ENCODE data around the gene GJB4. TPM values are rescaled to one million over a fixed set of nuclear protein-coding genes. Genes with fewer than 3 reads are reported as not detected.

GJB4 gene
- total and polyA plus RNA-seq, 2 donors, result 0.42 to 0.84 TPM

GRCh38 chr1:34743775-34744174, 15.8 kb upstream of the GJB4 start:
- DNase-seq (ENCODE audit: low read depth in 6 of 9, low spot score in 9 of 9), result no peak
- peaks cover 0 to 3% of the 10 kb centered on the region in 2 donors for H3K27me3 ChIP-seq (ENCODE audit: control insufficient read depth in 2 of 2, insufficient read depth in 1 of 2, low read length in 1 of 2)
- H3K27ac ChIP-seq (ENCODE audit: low read depth in 1 of 2, low read length in 1 of 2), result no peak overlapping the region
- 82% methylated on average over 6 of the region's 6 CpGs for WGBS
- H3K9me3 ChIP-seq (ENCODE audit: control insufficient read depth in 2 of 2, insufficient read depth in 1 of 2, low read length in 1 of 2), result no peaks in the 10 kb centered on the region
- no peak overlapping the region for H3K4me3 ChIP-seq (ENCODE audit: low read length in 2 of 2)
- H3K36me3 ChIP-seq (ENCODE audit: control insufficient read depth in 2 of 2, insufficient read depth in 2 of 2, low read length in 1 of 2), result no peaks in the 10 kb centered on the region
- H3K4me1 ChIP-seq (ENCODE audit: control insufficient read depth in 2 of 2, insufficient read depth in 2 of 2, low read length in 2 of 2), result no peaks in the 10 kb centered on the region

GRCh38 chr1:34744851-34745250, 14.7 kb upstream of the GJB4 start:
- H3K36me3 ChIP-seq (ENCODE audit: control insufficient read depth in 2 of 2, insufficient read depth in 2 of 2, low read length in 1 of 2), result no peaks in the 10 kb centered on the region
- H3K9me3 ChIP-seq (ENCODE audit: control insufficient read depth in 2 of 2, insufficient read depth in 1 of 2, low read length in 1 of 2), result no peaks in the 10 kb centered on the region
- H3K4me3 ChIP-seq (ENCODE audit: low read length in 2 of 2), result no peak overlapping the region
- DNase-seq (ENCODE audit: low read depth in 6 of 9, low spot score in 9 of 9), result no peak
- peaks cover 0 to 3% of the 10 kb centered on the region in 2 donors for H3K27me3 ChIP-seq (ENCODE audit: control insufficient read depth in 2 of 2, insufficient read depth in 1 of 2, low read length in 1 of 2)
- H3K27ac ChIP-seq (ENCODE audit: low read depth in 1 of 2, low read length in 1 of 2), result no peak overlapping the region
- 82% methylated on average over 3 of the region's 3 CpGs for WGBS
- no peaks in the 10 kb centered on the region for H3K4me1 ChIP-seq (ENCODE audit: control insufficient read depth in 2 of 2, insufficient read depth in 2 of 2, low read length in 2 of 2)

GRCh38 chr1:34745666-34746065, 13.9 kb upstream of the GJB4 start:
- no peaks in the 10 kb centered on the region for H3K36me3 ChIP-seq (ENCODE audit: control insufficient read depth in 2 of 2, insufficient read depth in 2 of 2, low read length in 1 of 2)
- H3K4me1 ChIP-seq (ENCODE audit: control insufficient read depth in 2 of 2, insufficient read depth in 2 of 2, low read length in 2 of 2), result no peaks in the 10 kb centered on the region
- DNase-seq (ENCODE audit: low read depth in 6 of 9, low spot score in 9 of 9), result no peak
- H3K27ac ChIP-seq (ENCODE audit: low read depth in 1 of 2, low read length in 1 of 2), result no peak overlapping the region
- 95% methylated on average over 5 of the region's 5 CpGs for WGBS
- H3K9me3 ChIP-seq (ENCODE audit: control insufficient read depth in 2 of 2, insufficient read depth in 1 of 2, low read length in 1 of 2), result no peaks in the 10 kb centered on the region
- no peak overlapping the region for H3K4me3 ChIP-seq (ENCODE audit: low read length in 2 of 2)
- peaks cover 0 to 3% of the 10 kb centered on the region in 2 donors for H3K27me3 ChIP-seq (ENCODE audit: control insufficient read depth in 2 of 2, insufficient read depth in 1 of 2, low read length in 1 of 2)

GRCh38 chr1:34746101-34746500, 13.4 kb upstream of the GJB4 start:
- H3K9me3 ChIP-seq (ENCODE audit: control insufficient read depth in 2 of 2, insufficient read depth in 1 of 2, low read length in 1 of 2), result no peaks in the 10 kb centered on the region
- peaks cover 0 to 3% of the 10 kb centered on the region in 2 donors for H3K27me3 ChIP-seq (ENCODE audit: control insufficient read depth in 2 of 2, insufficient read depth in 1 of 2, low read length in 1 of 2)
- 97% methylated on average over 4 of the region's 4 CpGs for WGBS
- H3K4me1 ChIP-seq (ENCODE audit: control insufficient read depth in 2 of 2, insufficient read depth in 2 of 2, low read length in 2 of 2), result no peaks in the 10 kb centered on the region
- DNase-seq (ENCODE audit: low read depth in 6 of 9, low spot score in 9 of 9), result no peak
- H3K4me3 ChIP-seq (ENCODE audit: low read length in 2 of 2), result no peak overlapping the region
- H3K27ac ChIP-seq (ENCODE audit: low read depth in 1 of 2, low read length in 1 of 2), result no peak overlapping the region
- no peaks in the 10 kb centered on the region for H3K36me3 ChIP-seq (ENCODE audit: control insufficient read depth in 2 of 2, insufficient read depth in 2 of 2, low read length in 1 of 2)

GRCh38 chr1:34746785-34747637, 12.5 kb upstream of the GJB4 start:
- H3K27me3 ChIP-seq (ENCODE audit: control insufficient read depth in 2 of 2, insufficient read depth in 1 of 2, low read length in 1 of 2), result peaks cover 0 to 2% of the 10 kb centered on the region in 2 donors
- H3K36me3 ChIP-seq (ENCODE audit: control insufficient read depth in 2 of 2, insufficient read depth in 2 of 2, low read length in 1 of 2), result no peaks in the 10 kb centered on the region
- WGBS, result 88% methylated on average over 18 of the region's 18 CpGs
- no peak overlapping the region for H3K4me3 ChIP-seq (ENCODE audit: low read length in 2 of 2)
- no peak overlapping the region for H3K27ac ChIP-seq (ENCODE audit: low read depth in 1 of 2, low read length in 1 of 2)
- DNase-seq (ENCODE audit: low read depth in 6 of 9, low spot score in 9 of 9), result no peak
- H3K9me3 ChIP-seq (ENCODE audit: control insufficient read depth in 2 of 2, insufficient read depth in 1 of 2, low read length in 1 of 2), result no peaks in the 10 kb centered on the region
- no peaks in the 10 kb centered on the region for H3K4me1 ChIP-seq (ENCODE audit: control insufficient read depth in 2 of 2, insufficient read depth in 2 of 2, low read length in 2 of 2)

GRCh38 chr1:34747638-34747941, 11.9 kb upstream of the GJB4 start:
- Histone ChIP-seq H3K27ac (ENCODE audit: low read depth in 1 of 2, low read length in 1 of 2) (no peak overlapping the region), H3K4me1 (ENCODE audit: control insufficient read depth in 2 of 2, insufficient read depth in 2 of 2, low read length in 2 of 2) (no peaks in the 10 kb centered on the region), H3K4me3 (ENCODE audit: low read length in 2 of 2) (no peak overlapping the region), H3K27me3 (ENCODE audit: control insufficient read depth in 2 of 2, insufficient read depth in 1 of 2, low read length in 1 of 2) (no peaks in the 10 kb centered on the region), H3K9me3 (ENCODE audit: control insufficient read depth in 2 of 2, insufficient read depth in 1 of 2, low read length in 1 of 2) (no peaks in the 10 kb centered on the region), H3K36me3 (ENCODE audit: control insufficient read depth in 2 of 2, insufficient read depth in 2 of 2, low read length in 1 of 2) (no peaks in the 10 kb centered on the region)
- WGBS, result 93% methylated on average over 6 of the region's 6 CpGs
- no peak for DNase-seq (ENCODE audit: low read depth in 6 of 9, low spot score in 9 of 9)

GRCh38 chr1:34749992-34750391, 9.5 kb upstream of the GJB4 start:
- Histone ChIP-seq H3K36me3 (ENCODE audit: control insufficient read depth in 2 of 2, insufficient read depth in 2 of 2, low read length in 1 of 2) (no peaks in the 10 kb centered on the region), H3K4me1 (ENCODE audit: control insufficient read depth in 2 of 2, insufficient read depth in 2 of 2, low read length in 2 of 2) (peaks cover 0 to 7% of the 10 kb centered on the region in 2 donors), H3K4me3 (ENCODE audit: low read length in 2 of 2) (no peak overlapping the region), H3K27me3 (ENCODE audit: control insufficient read depth in 2 of 2, insufficient read depth in 1 of 2, low read length in 1 of 2) (no peaks in the 10 kb centered on the region), H3K27ac (ENCODE audit: low read depth in 1 of 2, low read length in 1 of 2) (no peak overlapping the region), H3K9me3 (ENCODE audit: control insufficient read depth in 2 of 2, insufficient read depth in 1 of 2, low read length in 1 of 2) (no peaks in the 10 kb centered on the region)
- DNase-seq (ENCODE audit: low read depth in 6 of 9, low spot score in 9 of 9), result no peak
- WGBS, result 81% methylated on average over 8 of the region's 8 CpGs

- H3K9me3 ChIP-seq (ENCODE audit: control insufficient read depth in 2 of 2, insufficient read depth in 1 of 2, low read length in 1 of 2), result no peaks in the 10 kb centered on the region
- H3K27ac ChIP-seq (ENCODE audit: low read depth in 1 of 2, low read length in 1 of 2), result no peak overlapping the region
- H3K4me1 ChIP-seq (ENCODE audit: control insufficient read depth in 2 of 2, insufficient read depth in 2 of 2, low read length in 2 of 2), result peaks cover 0 to 7% of the 10 kb centered on the region in 2 donors
- no peaks in the 10 kb centered on the region for H3K36me3 ChIP-seq (ENCODE audit: control insufficient read depth in 2 of 2, insufficient read depth in 2 of 2, low read length in 1 of 2)
- H3K27me3 ChIP-seq (ENCODE audit: control insufficient read depth in 2 of 2, insufficient read depth in 1 of 2, low read length in 1 of 2), result no peaks in the 10 kb centered on the region
- 97% methylated on average over 5 of the region's 5 CpGs for WGBS
- no peak for DNase-seq (ENCODE audit: low read depth in 6 of 9, low spot score in 9 of 9)
- H3K4me3 ChIP-seq (ENCODE audit: low read length in 2 of 2), result no peak overlapping the region
Observed at GRCh38 chr1:34750610-34751009, 8.9 kb upstream of the GJB4 start.

- 94% methylated on average over 3 of the region's 3 CpGs for WGBS
- H3K27ac ChIP-seq (ENCODE audit: low read depth in 1 of 2, low read length in 1 of 2), result no peak overlapping the region
Observed at GRCh38 chr1:34753163-34753562, 6.4 kb upstream of the GJB4 start.

More at GRCh38 chr1:34753163-34753562, 6.4 kb upstream of the GJB4 start:
- Histone ChIP-seq H3K36me3 (ENCODE audit: control insufficient read depth in 2 of 2, insufficient read depth in 2 of 2, low read length in 1 of 2) (no peaks in the 10 kb centered on the region), H3K9me3 (ENCODE audit: control insufficient read depth in 2 of 2, insufficient read depth in 1 of 2, low read length in 1 of 2) (no peaks in the 10 kb centered on the region), H3K4me1 (ENCODE audit: control insufficient read depth in 2 of 2, insufficient read depth in 2 of 2, low read length in 2 of 2) (peaks cover 0 to 7% of the 10 kb centered on the region in 2 donors), H3K4me3 (ENCODE audit: low read length in 2 of 2) (no peak overlapping the region), H3K27me3 (ENCODE audit: control insufficient read depth in 2 of 2, insufficient read depth in 1 of 2, low read length in 1 of 2) (no peaks in the 10 kb centered on the region)
- DNase-seq (ENCODE audit: low read depth in 6 of 9, low spot score in 9 of 9), result no peak
